Astrocyte (in vitro differentiated cells and primary cell): ENCODE measurements around the gene GALK2. TPM values are rescaled to one million over a fixed set of nuclear protein-coding genes. Genes with fewer than 3 reads are reported as not detected.

Source experiments
- DNase-seq: peaks from one replicate; pipeline ENCODE4 v3.0.0-alpha.2; 2010; ENCODE audit warnings: low read depth
- FAIRE-seq: peaks from 2 replicates; lab custom pipeline; 2011; peaks lifted over from hg19 to GRCh38; lab: Jason Lieb, UNC
- H2AFZ ChIP-seq: 2 replicates; pipeline ENCODE4 v1.6.0; 2012; ENCODE audit warnings: low read depth, low read length, inconsistent platforms
- H3K27ac ChIP-seq: 2 replicates; pipeline ENCODE4 v1.5.1; 2011; ENCODE audit warnings: low read depth, low read length, inconsistent platforms
- H3K27me3 ChIP-seq: 2 replicates; pipeline ENCODE4 v1.6.0; 2011; ENCODE audit warnings: low read length, inconsistent platforms; ENCODE audit not compliant: insufficient read depth
- H3K36me3 ChIP-seq: 2 replicates; pipeline ENCODE4 v1.5.1; 2011; ENCODE audit warnings: low read length, inconsistent platforms; ENCODE audit not compliant: insufficient read depth
- H3K4me1 ChIP-seq: 2 replicates; pipeline ENCODE4 v1.5.1; 2011; ENCODE audit warnings: low read length, inconsistent platforms; ENCODE audit not compliant: insufficient read depth
- H3K4me2 ChIP-seq: 2 replicates; pipeline ENCODE4 v1.6.0; 2012; ENCODE audit warnings: low read length, inconsistent platforms
- H3K4me3 ChIP-seq: 2 replicates; pipeline ENCODE4 v1.5.1; 2011; ENCODE audit warnings: low read depth, mild to moderate bottlenecking, low read length, inconsistent platforms; ENCODE audit not compliant: insufficient read depth
- H3K79me2 ChIP-seq: 2 replicates; pipeline ENCODE4 v1.6.0; 2012; ENCODE audit warnings: mild to moderate bottlenecking, low read length, inconsistent platforms; ENCODE audit not compliant: insufficient read depth
- H3K9ac ChIP-seq: 2 replicates; pipeline ENCODE4 v1.6.0; 2012; ENCODE audit warnings: mild to moderate bottlenecking, low read length, inconsistent platforms
- H3K9me3 ChIP-seq: 2 replicates; pipeline ENCODE4 v1.5.1; 2012; ENCODE audit warnings: low read depth, mild to moderate bottlenecking, low read length, inconsistent platforms; ENCODE audit not compliant: insufficient read depth
- H4K20me1 ChIP-seq: 2 replicates; pipeline ENCODE4 v1.6.0; 2012; ENCODE audit warnings: low read length, inconsistent platforms; ENCODE audit not compliant: insufficient read depth
- H3K27ac Mint-ChIP-seq: one replicate; pipeline ENCODE4 v1.8.0; 2021; ENCODE audit warnings: mild to moderate bottlenecking, mixed read lengths; ENCODE audit not compliant: unreplicated experiment
- H3K27me3 Mint-ChIP-seq: one replicate; pipeline ENCODE4 v1.8.0; 2021; ENCODE audit warnings: low read depth, mixed read lengths; ENCODE audit not compliant: unreplicated experiment
- H3K36me3 Mint-ChIP-seq: one replicate; pipeline ENCODE4 v1.8.0; 2021; ENCODE audit warnings: low read depth, mixed read lengths; ENCODE audit not compliant: unreplicated experiment
- H3K4me1 Mint-ChIP-seq: one replicate; pipeline ENCODE4 v1.8.0; 2021; ENCODE audit warnings: low read depth, mixed read lengths; ENCODE audit not compliant: unreplicated experiment
- H3K4me3 Mint-ChIP-seq: one replicate; pipeline ENCODE4 v1.8.0; 2021; ENCODE audit warnings: mild to moderate bottlenecking, moderate library complexity, mixed read lengths; ENCODE audit not compliant: unreplicated experiment
- H3K9me3 Mint-ChIP-seq: one replicate; pipeline ENCODE4 v1.8.0; 2021; ENCODE audit warnings: mild to moderate bottlenecking, mixed read lengths; ENCODE audit not compliant: unreplicated experiment
- EZH2 ChIP-seq: IDR thresholded peaks from 2 replicates; pipeline ENCODE4 v1.6.1; 2012; ENCODE audit warnings: mild to moderate bottlenecking, low read length, inconsistent platforms; ENCODE audit not compliant: insufficient read depth
- total RNA-seq: library from RNA; stranded (reverse); gene quantifications from 2 replicates; pipeline ENCODE4 v1.2.1, GENCODE V29; 2021
- TF ChIP-seq, protein P1 (sequence below): IDR thresholded peaks from 2 replicates; pipeline ENCODE4 v1.5.1; 2011; ENCODE audit warnings: low read depth, mild to moderate bottlenecking, inconsistent platforms, low read length, moderate library complexity; ENCODE audit not compliant: insufficient read depth

GALK2 gene
- total RNA-seq, 1 donor from 2014 or later = 21.4 TPM

- Histone ChIP-seq H3K36me3 (peaks cover 49% of the 10 kb centered on the region), H3K27ac (peak overlapping the region; percentile 94), H3K79me2 (peaks cover 23% of the 10 kb centered on the region), H3K4me2 (peak overlapping the region; percentile 44), H3K4me1 (peaks cover 41% of the 10 kb centered on the region), H4K20me1 (no peaks in the 10 kb centered on the region), H3K9ac (peak overlapping the region; percentile 66), H2AFZ (no peak overlapping the region), H3K4me3 (no peak overlapping the region), H3K9me3 (no peaks in the 10 kb centered on the region), H3K27me3 (no peaks in the 10 kb centered on the region)
- peak; percentile 49 for FAIRE-seq
- no peaks in the 10 kb centered on the region for H3K27me3 Mint-ChIP-seq
- H3K36me3 Mint-ChIP-seq = peaks cover 12% of the 10 kb centered on the region
- TF ChIP-seq EZH2 = no peak
- TF ChIP-seq, protein P1, sequence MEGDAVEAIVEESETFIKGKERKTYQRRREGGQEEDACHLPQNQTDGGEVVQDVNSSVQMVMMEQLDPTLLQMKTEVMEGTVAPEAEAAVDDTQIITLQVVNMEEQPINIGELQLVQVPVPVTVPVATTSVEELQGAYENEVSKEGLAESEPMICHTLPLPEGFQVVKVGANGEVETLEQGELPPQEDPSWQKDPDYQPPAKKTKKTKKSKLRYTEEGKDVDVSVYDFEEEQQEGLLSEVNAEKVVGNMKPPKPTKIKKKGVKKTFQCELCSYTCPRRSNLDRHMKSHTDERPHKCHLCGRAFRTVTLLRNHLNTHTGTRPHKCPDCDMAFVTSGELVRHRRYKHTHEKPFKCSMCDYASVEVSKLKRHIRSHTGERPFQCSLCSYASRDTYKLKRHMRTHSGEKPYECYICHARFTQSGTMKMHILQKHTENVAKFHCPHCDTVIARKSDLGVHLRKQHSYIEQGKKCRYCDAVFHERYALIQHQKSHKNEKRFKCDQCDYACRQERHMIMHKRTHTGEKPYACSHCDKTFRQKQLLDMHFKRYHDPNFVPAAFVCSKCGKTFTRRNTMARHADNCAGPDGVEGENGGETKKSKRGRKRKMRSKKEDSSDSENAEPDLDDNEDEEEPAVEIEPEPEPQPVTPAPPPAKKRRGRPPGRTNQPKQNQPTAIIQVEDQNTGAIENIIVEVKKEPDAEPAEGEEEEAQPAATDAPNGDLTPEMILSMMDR = no peak
- no peaks in the 10 kb centered on the region for H3K9me3 Mint-ChIP-seq
- DNase-seq = peak; percentile 65
- H3K4me3 Mint-ChIP-seq = no peak overlapping the region
- peak overlapping the region; percentile 49 for H3K27ac Mint-ChIP-seq
- peaks cover 27% of the 10 kb centered on the region for H3K4me1 Mint-ChIP-seq
These were observed 35.2 kb upstream of the GALK2 start for GRCh38 chr15:49134683-49135341.

GRCh38 chr15:49135342-49135857 is 34.6 kb upstream of the GALK2 start:
- Histone ChIP-seq H3K27me3 (no peaks in the 10 kb centered on the region), H3K4me2 (peak overlapping the region; percentile 44), H3K4me1 (peaks cover 41% of the 10 kb centered on the region), H3K79me2 (peaks cover 27% of the 10 kb centered on the region), H3K9me3 (no peaks in the 10 kb centered on the region), H3K9ac (peak overlapping the region; percentile 66), H3K36me3 (peaks cover 46% of the 10 kb centered on the region), H3K27ac (peak overlapping the region; percentile 94), H3K4me3 (no peak overlapping the region), H4K20me1 (no peaks in the 10 kb centered on the region), H2AFZ (no peak overlapping the region)
- peaks cover 27% of the 10 kb centered on the region for H3K4me1 Mint-ChIP-seq
- H3K9me3 Mint-ChIP-seq = no peaks in the 10 kb centered on the region
- H3K4me3 Mint-ChIP-seq = no peak overlapping the region
- no peak for FAIRE-seq
- H3K27me3 Mint-ChIP-seq = no peaks in the 10 kb centered on the region
- peaks cover 12% of the 10 kb centered on the region for H3K36me3 Mint-ChIP-seq
- DNase-seq = peak; percentile 21
- TF ChIP-seq EZH2 = no peak
- TF ChIP-seq, protein P1 = no peak
- peak overlapping the region; percentile 49 for H3K27ac Mint-ChIP-seq

GRCh38 chr15:49135911-49136310 is 34.1 kb upstream of the GALK2 start:
- peaks cover 46% of the 10 kb centered on the region for H3K36me3 ChIP-seq
- Mint-ChIP-seq H3K36me3 (peaks cover 12% of the 10 kb centered on the region), H3K9me3 (no peaks in the 10 kb centered on the region), H3K4me1 (peaks cover 27% of the 10 kb centered on the region), H3K27me3 (no peaks in the 10 kb centered on the region), H3K4me3 (no peak overlapping the region), H3K27ac (peak overlapping the region; percentile 80)
- H4K20me1 ChIP-seq = no peaks in the 10 kb centered on the region
- peak overlapping the region; percentile 66 for H3K9ac ChIP-seq
- H3K4me3 ChIP-seq = no peak overlapping the region
- DNase-seq (peak; percentile 94), FAIRE-seq (peak; percentile 69)
- H3K9me3 ChIP-seq = no peaks in the 10 kb centered on the region
- peaks cover 31% of the 10 kb centered on the region for H3K79me2 ChIP-seq
- peak overlapping the region; percentile 44 for H3K4me2 ChIP-seq
- peaks cover 41% of the 10 kb centered on the region for H3K4me1 ChIP-seq
- no peak overlapping the region for H2AFZ ChIP-seq
- no peaks in the 10 kb centered on the region for H3K27me3 ChIP-seq
- TF ChIP-seq EZH2 = no peak
- TF ChIP-seq, protein P1 = no peak
- peak overlapping the region; percentile 94 for H3K27ac ChIP-seq
